HCT116 (cell line): ENCODE measurements around the gene ARID2. TPM values are rescaled to one million over a fixed set of nuclear protein-coding genes. Genes with fewer than 3 reads are reported as not detected.

Experiments used
- ATAC-seq: fragments of 200-7000 bp; cut with Tn5 transposase; 2 replicates; pipeline ENCODE4 v1.9.1; 2020; ENCODE audit warnings: mild to moderate bottlenecking, moderate library complexity
- BruUV-seq: library from RNA; stranded (reverse); fragments of 400-500 nt; replicated peaks from 2 replicates; lab custom pipeline; 2021; lab: Mats Ljungman, UMichigan
- CTCF ChIA-PET: fragments of 300-600 bp; sonication (Branson Sonifier 250); formaldehyde crosslinking; loops from one replicate; lab custom pipeline; 2021; ENCODE audit warnings: antibody characterized with exemption; lab: Charles Lee
- POLR2A ChIA-PET: fragments of 300-600, 350-600 bp; sonication (Branson Sonifier 250); formaldehyde crosslinking; loops from one replicate; lab custom pipeline; 2021; ENCODE audit warnings: antibody characterized with exemption; lab: Charles Lee
- RAD21 ChIA-PET, 2 experiments: fragments of 300-600 bp; sonication (Branson Sonifier 250); formaldehyde crosslinking; loops; one replicate each; lab custom pipeline; 2023; ENCODE audit warnings: low total read pairs in 2 of 2; ENCODE audit not compliant: uncharacterized antibody in 2 of 2, unreplicated experiment in 2 of 2, low non-redundant PET in 1 of 2; lab: Charles Lee
- DNase-seq: peaks from one replicate; pipeline ENCODE4 v3.0.0-alpha.2; 2010; ENCODE audit warnings: low read depth, low spot score
- H2AFZ ChIP-seq: fragments of 200-600 bp; shearing (Covaris generic), sonication (generic); 2 replicates; pipeline ENCODE4 v1.6.1; 2017; ENCODE audit warnings: low read depth, mixed run types, mixed read lengths, antibody characterized with exemption, low read length; ENCODE audit not compliant: poor library complexity, severe bottlenecking
- H3K27ac ChIP-seq: 2 replicates; pipeline ENCODE4 v1.5.1; 2012; ENCODE audit warnings: low read depth, low read length
- H3K27me3 ChIP-seq: fragments of 200-600 bp; sonication (generic); 2 replicates; pipeline ENCODE4 v1.6.1; 2016; ENCODE audit warnings: mixed run types, low read length, mixed read lengths; ENCODE audit not compliant: insufficient read depth
- H3K36me3 ChIP-seq, 2 experiments: fragments of 200-500 bp in 1 of 2; fragments of 200-600 bp in 1 of 2; sonication (Bioruptor generic) in 1 of 2; sonication (generic) in 1 of 2; 2 replicates each; pipeline versions ENCODE4 v1.5.1 to v1.6.1; 2014 to 2016; ENCODE audit warnings: low read length in 2 of 2, inconsistent platforms in 1 of 2, mixed read lengths in 1 of 2, mixed run types in 1 of 2; ENCODE audit not compliant: insufficient read depth in 2 of 2, control insufficient read depth in 1 of 2
- H3K4me1 ChIP-seq, 2 experiments: fragments of 200-600 bp in 1 of 2; sonication (generic) in 1 of 2; 2 replicates each; pipeline versions ENCODE4 v1.5.1 to v1.6.1; 2012 to 2017; ENCODE audit warnings: low read length in 2 of 2, inconsistent platforms in 1 of 2, mild to moderate bottlenecking in 1 of 2, mixed read lengths in 1 of 2, mixed run types in 1 of 2, moderate library complexity in 1 of 2; ENCODE audit not compliant: insufficient read depth in 2 of 2, control insufficient read depth in 1 of 2
- H3K4me2 ChIP-seq: fragments of 200-600 bp; sonication (generic); 2 replicates; pipeline ENCODE4 v1.6.1; 2017; ENCODE audit warnings: mixed run types, low read length, mixed read lengths
- H3K4me3 ChIP-seq, 2 experiments: fragments of 200-600 bp in 1 of 2; sonication (generic) in 1 of 2; replicated peaks in 1 of 2; 2 replicates each; pipeline ENCODE4 v1.5.1; 2011 to 2016; ENCODE audit warnings: low read length in 2 of 2, control low read depth in 1 of 2, low read depth in 1 of 2, mild to moderate bottlenecking in 1 of 2, mixed read lengths in 1 of 2, mixed run types in 1 of 2
- H3K79me2 ChIP-seq: fragments of 200-600 bp; sonication (generic); 2 replicates; pipeline ENCODE4 v1.6.1; 2017; ENCODE audit warnings: mild to moderate bottlenecking, mixed run types, low read length, moderate library complexity, mixed read lengths; ENCODE audit not compliant: insufficient read depth
- H3K9ac ChIP-seq: fragments of 200-600 bp; sonication (generic); 2 replicates; pipeline ENCODE4 v1.6.1; 2016; ENCODE audit warnings: low read length, mixed read lengths
- H3K9me2 ChIP-seq: fragments of 200-600 bp; sonication (generic), shearing (Covaris generic); 2 replicates; pipeline ENCODE4 v1.6.1; 2017; ENCODE audit warnings: mixed run types, mild to moderate bottlenecking, moderate library complexity; ENCODE audit not compliant: insufficient read depth
- H3K9me3 ChIP-seq, 2 experiments: fragments of 200-500 bp in 1 of 2; fragments of 200-600 bp in 1 of 2; sonication (Bioruptor generic) in 1 of 2; sonication (generic) in 1 of 2; 2 replicates each; pipeline ENCODE4 v1.6.1; 2014 to 2017; ENCODE audit warnings: low read length in 2 of 2, mixed read lengths in 2 of 2, inconsistent platforms in 1 of 2, low read depth in 1 of 2, mild to moderate bottlenecking in 1 of 2, mixed run types in 1 of 2, moderate library complexity in 1 of 2; ENCODE audit not compliant: control insufficient read depth in 1 of 2, insufficient read depth in 1 of 2
- H4K20me1 ChIP-seq: fragments of 200-600 bp; sonication (generic), shearing (Covaris generic); 2 replicates; pipeline ENCODE4 v1.6.1; 2017; ENCODE audit warnings: mixed run types, mild to moderate bottlenecking, moderate library complexity; ENCODE audit not compliant: insufficient read depth
- CTCF ChIP-seq, 3 experiments: fragments of 200-600 bp in 1 of 3; sonication (generic) in 1 of 3; IDR thresholded peaks in 2 of 3; conservative IDR thresholded peaks in 1 of 3; 2 replicates each; pipeline ENCODE4 v1.5.1; 2012 to 2017; ENCODE audit warnings: low read depth in 2 of 3, low read length in 2 of 3, antibody characterized with exemption in 1 of 3, borderline replicate concordance in 1 of 3, control low read depth in 1 of 3, mild to moderate bottlenecking in 1 of 3, mixed read lengths in 1 of 3, mixed run types in 1 of 3, moderate library complexity in 1 of 3; ENCODE audit not compliant: insufficient read depth in 1 of 3
- FOSL1 ChIP-seq: IDR thresholded peaks from 2 replicates; pipeline ENCODE4 v1.6.1; 2012; ENCODE audit warnings: low read depth
- JUND ChIP-seq: IDR thresholded peaks from 2 replicates; pipeline ENCODE4 v1.6.1; 2012
- POLR2A ChIP-seq: IDR thresholded peaks from 2 replicates; pipeline ENCODE4 v1.7.0; 2011; ENCODE audit warnings: borderline replicate concordance; ENCODE audit not compliant: insufficient read depth, insufficient read length; ENCODE audit errors: extremely low read depth
- REST ChIP-seq: IDR thresholded peaks from 2 replicates; pipeline ENCODE4 v1.6.1; 2012; ENCODE audit warnings: low read depth
- SP1 ChIP-seq: IDR thresholded peaks from 2 replicates; pipeline ENCODE4 v1.6.1; 2012; ENCODE audit warnings: low read depth
- TCF7L2 ChIP-seq: IDR thresholded peaks from 2 replicates; pipeline ENCODE4 v1.7.0; 2011; ENCODE audit warnings: borderline replicate concordance, inconsistent platforms; ENCODE audit not compliant: insufficient read depth, insufficient read length; ENCODE audit errors: extremely low read depth
- YY1 ChIP-seq: IDR thresholded peaks from 2 replicates; pipeline ENCODE4 v1.6.1; 2011; ENCODE audit warnings: low read length, low read depth, moderate library complexity, mild to moderate bottlenecking; ENCODE audit not compliant: insufficient replicate concordance; ENCODE audit errors: extremely low read depth
- ZNF274 ChIP-seq: fragments of 200-500 bp; sonication (Bioruptor generic); IDR thresholded peaks from 2 replicates; pipeline ENCODE4 v1.6.1; 2014; ENCODE audit warnings: mild to moderate bottlenecking, low read depth, low read length, inconsistent platforms
- intact Hi-C: fragments of 100-400 bp; cut with micrococcal nuclease; formaldehyde crosslinking; loops from 2 replicates; pipeline ENCODE4 v1.10.0; 2022
- total RNA-seq: library from RNA; stranded (reverse); gene quantifications from one replicate; pipeline ENCODE4 v1.2.1, GENCODE V29; 2021; ENCODE audit not compliant: unreplicated experiment

The ARID2 gene
- total RNA-seq, 1 experiment from 2014 or later = 30.5 TPM

GRCh38 chr12:45688183-45688582 is 41.3 kb upstream of the ARID2 start:
- no peaks in the 10 kb centered on the region for H3K4me1 ChIP-seq
- H4K20me1 ChIP-seq = no peaks in the 10 kb centered on the region
- DNase-seq (no peak), ATAC-seq (no peak)
- H3K9me2 ChIP-seq = no peaks in the 10 kb centered on the region
- no peaks in the 10 kb centered on the region for H3K27me3 ChIP-seq
- TF ChIP-seq FOSL1 (no peak), POLR2A (no peak), TCF7L2 (no peak), REST (no peak), YY1 (no peak), SP1 (no peak), JUND (no peak), CTCF (IDR thresholded peaks at IDR 0.05 in 2 of 3, conservative IDR thresholded peaks at IDR 0.05 in 1 of 3; ENCODE audit: borderline replicate concordance in 1 of 3, insufficient read depth in 1 of 3, low read depth in 2 of 3, low read length in 2 of 3) (no peak), ZNF274 (no peak)
- H3K9ac ChIP-seq = no peak overlapping the region
- H3K79me2 ChIP-seq = no peaks in the 10 kb centered on the region
- RAD21 ChIA-PET = no interaction called here
- no peaks in the 10 kb centered on the region for H3K9me3 ChIP-seq
- CTCF ChIA-PET = no interaction called here
- H3K4me2 ChIP-seq = no peak overlapping the region
- no peak overlapping the region for H3K4me3 ChIP-seq
- POLR2A ChIA-PET = no interaction called here
- no peak overlapping the region for H2AFZ ChIP-seq
- no TSS peak for BruUV-seq
- no peak overlapping the region for H3K27ac ChIP-seq
- H3K36me3 ChIP-seq = no peaks in the 10 kb centered on the region
- intact Hi-C loops = no loop called here
